ENCODE results near the gene IL3RA. TPM values are rescaled to one million over a fixed set of nuclear protein-coding genes. Genes with fewer than 3 reads are reported as not detected.

IL3RA gene
- total RNA-seq, 1 donor from 2014 or later: not detected

DNA sequence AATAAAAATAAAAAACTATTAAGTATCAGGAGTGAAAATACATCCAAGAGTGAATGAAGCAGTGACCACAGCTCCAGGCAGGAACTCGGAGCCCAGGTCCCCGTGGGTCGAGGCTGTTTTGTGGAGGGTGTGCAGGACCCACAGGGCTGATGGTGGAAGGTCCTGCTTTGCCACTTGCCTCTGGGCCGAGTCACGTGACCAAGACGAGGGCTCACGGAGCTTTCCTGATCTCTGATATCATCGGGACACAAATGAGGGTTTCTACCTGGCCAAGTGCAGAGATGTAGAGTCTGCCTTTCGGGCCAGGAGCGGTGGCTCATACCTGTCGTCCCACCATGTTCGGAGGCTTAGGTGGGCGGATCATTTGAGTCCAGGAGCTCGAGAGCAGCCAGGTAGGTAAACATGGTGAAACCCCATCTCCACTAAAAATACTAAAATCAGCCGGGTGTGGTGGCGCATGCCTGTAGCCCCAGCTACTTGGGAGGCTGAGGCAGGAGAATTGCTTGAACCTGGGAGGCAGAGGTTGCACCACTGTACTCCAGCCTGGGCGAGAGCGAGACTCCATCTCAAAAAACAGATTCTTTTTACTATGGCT, 48.2 kb downstream of the IL3RA start:
- no peak for DNase-seq (ENCODE audit: low read depth)

DNA sequence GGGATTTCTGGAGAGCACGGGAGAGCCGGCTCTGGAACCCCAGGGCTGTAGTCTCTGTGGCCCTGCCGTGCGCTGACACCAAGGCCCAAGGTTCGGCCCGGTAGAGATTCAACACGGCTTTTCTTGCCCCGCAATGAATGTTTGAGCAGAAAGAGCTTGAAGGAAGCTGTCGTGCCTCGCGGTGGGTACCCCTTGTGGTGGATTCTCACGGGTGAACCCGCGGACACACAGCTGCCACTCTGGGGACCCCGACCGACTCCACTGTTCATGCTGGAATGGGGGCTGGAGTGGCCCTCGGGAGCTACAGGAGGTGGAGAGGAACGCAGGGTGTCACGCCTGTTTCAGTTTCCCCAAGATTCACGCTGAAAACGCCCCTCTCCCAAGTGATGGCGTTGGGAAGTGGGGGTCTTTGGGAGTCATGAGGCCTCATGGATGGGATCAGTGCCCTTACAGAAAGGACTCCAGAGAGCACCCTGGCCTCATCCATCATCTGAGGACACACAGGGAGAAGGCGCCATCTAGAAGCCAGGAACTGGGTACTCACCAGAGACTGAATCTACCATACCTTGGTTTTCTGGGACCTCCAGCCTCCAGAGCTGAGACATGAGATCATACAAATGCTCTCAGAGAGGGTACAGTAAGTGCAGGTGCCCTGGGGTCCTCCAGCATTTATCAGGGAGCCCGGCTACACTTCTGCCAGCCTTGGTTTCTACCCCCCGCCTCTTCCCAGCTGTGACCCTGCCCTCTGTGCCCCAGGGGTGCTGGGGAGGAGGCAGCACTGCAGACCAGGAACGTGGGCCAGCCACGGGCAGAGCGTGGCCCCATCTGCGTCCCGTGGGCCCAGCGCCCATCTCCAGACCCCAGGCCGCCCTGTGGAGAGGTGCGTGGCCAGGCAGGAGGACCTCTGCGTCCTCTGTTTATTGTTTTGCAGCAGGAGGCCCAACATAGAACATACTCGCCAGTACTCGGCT, 49.0 kb downstream of the IL3RA start:
- no peak for DNase-seq (ENCODE audit: low read depth)

DNA sequence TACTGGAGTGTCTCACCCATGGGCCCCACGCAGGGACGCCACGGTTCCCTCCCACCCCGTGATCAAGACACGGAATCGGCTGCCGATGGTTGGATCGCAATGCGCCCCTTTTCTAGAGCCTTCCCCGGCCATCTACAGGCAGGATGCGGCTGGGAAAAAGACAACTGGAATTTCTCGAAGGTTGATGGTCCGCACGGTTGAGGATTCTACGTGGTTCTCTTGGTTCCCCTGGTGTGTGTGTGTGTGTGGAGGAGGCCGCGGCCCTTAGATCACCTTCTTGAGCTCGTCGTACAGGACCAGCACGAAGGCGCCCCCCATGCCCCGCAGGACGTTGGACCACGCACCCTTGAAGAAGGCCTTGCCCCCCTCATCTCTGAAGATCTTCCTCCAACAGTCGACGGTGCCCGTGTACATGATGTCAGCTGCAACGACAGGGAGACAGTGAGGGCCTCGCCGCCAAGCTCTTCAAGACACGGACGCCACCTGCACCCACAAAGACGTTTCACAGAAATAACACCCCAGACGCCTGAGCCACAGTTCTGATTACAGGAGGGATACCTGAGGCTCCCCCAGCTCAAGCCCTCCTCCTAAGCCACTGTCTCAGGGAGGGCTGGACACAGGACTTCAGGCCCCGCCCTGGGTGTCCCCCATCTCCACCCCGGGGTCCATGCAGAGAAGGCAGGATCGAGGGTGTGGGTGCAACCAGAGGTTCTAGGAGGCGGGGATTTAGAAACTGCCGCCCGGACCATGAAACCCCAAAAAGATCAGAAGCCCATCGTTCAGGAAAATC, 49.9 kb downstream of the IL3RA start:
- no peak for DNase-seq (ENCODE audit: low read depth)

DNA sequence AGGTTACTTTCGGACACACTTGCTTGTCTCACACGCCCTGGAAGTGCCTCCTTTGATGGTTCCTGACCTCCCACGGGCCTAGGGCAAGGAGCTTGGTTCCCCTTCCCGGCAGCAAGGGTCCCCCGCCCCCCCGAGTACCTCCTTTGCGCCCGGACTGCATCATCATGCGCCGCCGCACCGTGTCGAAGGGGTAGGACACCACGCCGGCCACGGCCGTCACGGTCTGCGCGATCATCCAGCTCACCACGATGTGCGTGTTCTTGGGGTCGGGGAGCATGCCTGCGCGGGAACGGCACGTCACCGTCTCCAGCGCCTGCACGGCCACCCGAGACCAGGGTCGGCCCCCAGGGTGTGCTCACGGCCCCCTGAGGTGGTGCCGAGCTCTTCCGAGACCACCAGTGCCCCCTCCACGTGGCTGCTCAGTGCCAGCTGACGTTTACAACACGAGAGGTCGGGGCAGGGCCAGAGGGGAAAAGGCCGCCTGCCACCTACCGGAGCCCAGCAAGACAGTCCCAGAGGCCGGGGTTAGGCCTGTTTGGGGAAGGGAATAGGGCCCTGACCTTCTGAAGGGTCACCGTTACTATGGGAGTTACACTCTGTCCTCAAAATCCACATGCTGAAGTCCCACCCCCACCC, 50.7 kb downstream of the IL3RA start:
- no peak for DNase-seq (ENCODE audit: low read depth)

DNA sequence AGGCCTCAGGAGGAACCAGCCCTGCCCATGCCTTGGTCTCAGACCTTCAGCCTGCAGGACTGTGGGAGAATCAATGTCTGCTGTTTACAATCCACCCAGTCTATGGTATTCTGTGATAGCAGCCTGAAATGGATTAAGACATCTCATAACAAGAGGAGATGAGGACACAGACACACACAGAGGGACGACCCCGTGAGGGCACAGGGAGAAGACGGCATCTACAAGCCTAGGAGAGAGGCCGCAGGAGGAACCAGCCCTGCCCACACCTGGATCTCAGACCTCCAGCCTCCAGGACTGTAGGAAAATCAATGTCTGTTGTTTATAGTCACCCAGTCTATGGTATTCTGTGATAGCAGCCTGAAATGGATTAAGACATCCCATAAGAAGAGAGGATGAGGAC, 52.1 kb downstream of the IL3RA start:
- no peak for DNase-seq (ENCODE audit: low read depth)

DNA sequence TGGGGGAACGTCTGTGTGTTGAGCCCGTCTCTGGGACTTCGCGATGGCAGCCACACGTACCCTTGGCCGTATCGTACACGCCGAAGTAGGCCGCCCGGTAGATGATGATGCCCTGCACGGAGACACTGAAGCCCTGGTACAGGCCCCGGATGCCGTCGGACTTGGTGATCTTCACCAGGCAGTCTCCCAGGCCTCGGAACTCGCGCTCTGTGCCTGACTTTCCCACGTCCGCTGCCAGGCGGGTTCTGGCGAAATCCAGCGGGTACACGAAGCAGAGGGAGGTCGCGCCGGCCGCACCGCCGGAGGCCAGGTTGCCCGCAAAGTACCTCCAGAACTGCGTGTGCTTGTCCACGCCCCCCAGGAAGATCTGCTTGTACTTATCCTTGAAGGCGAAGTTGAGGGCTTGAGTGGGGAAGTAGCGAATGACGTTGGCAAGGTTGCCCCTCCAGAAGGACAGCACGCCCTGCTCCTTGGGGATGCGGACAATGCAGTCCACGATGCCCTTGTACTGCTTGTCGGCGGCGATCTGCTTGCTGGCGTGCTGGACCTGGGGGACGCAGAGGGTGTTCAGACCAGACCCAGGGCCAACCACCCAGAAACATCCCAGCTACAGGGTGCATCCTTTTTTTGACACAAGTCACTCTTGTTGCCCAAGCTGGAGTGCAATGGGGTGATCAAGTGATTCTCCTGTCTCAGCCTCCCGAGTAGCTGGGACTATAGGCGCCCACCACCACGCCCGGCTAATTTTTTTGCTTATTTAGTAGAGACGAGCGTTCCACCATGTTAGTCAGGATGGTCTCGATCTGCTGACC, 52.8 kb downstream of the IL3RA start:
- no peak for DNase-seq (ENCODE audit: low read depth)

DNA sequence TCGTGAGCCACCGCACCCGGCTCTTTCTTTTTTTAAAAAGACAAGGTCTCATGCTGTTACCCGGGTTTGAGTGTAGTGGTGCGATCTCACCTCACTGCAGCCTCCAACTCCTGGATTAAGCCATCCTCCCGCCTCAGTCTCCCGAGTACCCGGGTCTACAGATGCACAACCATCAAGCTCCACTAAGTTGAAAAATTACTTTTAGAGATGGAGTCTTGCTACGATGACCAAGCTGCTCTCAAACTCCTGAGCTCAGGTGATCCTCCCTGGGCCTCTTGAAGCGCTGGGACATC, 53.4 kb downstream of the IL3RA start:
- DNase-seq (ENCODE audit: low read depth): no peak

DNA sequence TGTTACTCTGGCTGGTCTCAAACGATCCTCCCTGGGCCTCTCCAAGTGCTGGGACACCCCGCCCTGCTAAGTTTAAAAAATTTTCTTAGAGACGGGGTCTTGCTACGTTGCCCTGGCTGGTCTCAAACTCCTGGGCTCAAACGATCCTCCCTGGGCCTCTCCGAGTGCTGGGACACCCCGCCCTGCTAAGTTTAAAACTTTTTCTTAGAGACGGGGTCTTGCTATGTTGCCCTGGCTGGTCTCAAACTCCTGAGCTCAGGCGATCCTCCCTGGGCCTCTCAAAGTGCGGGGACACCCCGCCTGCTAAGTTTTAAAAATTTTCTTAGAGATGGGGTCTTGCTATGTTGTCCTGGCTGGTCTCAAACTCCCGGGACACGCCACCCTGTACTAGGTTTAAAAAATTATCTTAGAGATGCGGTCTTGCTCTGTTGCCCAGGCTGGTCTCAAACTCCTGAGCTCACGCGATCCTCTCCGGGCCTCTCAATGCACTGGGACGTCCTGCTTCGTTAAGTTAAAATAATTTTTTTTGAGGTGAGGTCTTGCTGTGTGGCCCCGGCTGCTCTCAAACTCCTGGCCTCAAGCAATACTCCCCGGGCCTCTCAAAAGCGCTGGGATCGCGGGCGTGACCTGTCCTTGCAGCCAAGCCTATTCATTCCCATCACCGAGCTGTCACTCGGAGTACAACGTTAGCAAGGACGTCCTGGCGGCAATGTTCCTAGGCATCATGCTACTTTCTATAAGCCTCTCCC, 54.2 kb downstream of the IL3RA start:
- DNase-seq (ENCODE audit: low read depth): no peak

DNA sequence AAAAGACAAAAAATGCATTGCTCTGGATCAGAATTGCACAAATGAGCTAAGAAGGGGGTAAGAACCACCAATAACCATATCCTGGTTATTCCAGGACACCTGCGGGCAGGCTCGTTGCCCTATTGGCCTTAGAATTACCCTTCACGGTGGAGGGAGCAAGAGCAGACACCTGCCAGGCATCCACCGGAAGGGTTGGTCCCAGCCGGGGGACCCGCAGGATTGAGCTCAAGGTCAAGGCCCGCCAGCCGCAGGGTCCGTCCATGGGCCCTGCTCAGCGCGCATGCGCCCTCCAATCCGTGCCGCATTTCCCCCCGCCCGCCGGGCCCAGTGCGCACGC, 54.8 kb downstream of the IL3RA start:
- peak; percentile 88 for DNase-seq (ENCODE audit: low read depth)

DNA sequence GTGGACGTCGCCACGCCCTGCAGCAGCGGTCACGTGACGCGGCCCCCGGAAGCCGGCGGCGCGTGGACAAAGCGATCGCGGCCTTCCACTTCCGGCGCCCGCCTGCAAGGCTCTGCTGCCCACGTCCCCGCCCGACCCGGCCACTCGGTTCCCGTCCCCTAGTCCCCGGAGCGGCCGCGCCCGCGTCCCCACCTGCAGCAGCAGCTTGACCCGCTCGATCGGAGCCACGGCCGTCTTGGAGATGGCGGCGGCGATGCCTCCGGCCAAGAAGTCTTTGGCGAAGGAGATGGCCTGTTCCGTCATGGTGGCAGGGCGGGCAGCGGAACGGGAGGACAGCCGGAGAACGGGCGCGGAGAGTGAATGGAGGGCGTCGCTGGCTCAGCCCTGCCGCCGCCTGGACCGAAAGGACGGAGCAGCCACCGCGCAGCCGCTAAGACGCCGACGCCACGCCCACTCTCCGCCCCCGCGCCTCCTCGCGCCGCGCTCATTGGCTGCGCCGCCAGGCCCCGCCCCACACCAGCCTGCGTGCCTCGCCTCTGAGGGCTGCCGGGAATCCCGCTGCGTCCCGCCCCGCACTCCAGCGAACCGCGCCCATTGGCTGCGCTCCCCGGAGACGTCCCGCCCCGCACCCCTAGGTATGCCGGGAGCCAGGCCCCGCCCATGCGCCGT, 55.3 kb downstream of the IL3RA start, which contains the start of gene SLC25A6:
Gene SLC25A6 (minus strand): TSS at position 407 of the 669 bp plus-strand sequence. CDS start 104 bp downstream, at position 303.
- DNase-seq (ENCODE audit: low read depth): peak; percentile 98

DNA sequence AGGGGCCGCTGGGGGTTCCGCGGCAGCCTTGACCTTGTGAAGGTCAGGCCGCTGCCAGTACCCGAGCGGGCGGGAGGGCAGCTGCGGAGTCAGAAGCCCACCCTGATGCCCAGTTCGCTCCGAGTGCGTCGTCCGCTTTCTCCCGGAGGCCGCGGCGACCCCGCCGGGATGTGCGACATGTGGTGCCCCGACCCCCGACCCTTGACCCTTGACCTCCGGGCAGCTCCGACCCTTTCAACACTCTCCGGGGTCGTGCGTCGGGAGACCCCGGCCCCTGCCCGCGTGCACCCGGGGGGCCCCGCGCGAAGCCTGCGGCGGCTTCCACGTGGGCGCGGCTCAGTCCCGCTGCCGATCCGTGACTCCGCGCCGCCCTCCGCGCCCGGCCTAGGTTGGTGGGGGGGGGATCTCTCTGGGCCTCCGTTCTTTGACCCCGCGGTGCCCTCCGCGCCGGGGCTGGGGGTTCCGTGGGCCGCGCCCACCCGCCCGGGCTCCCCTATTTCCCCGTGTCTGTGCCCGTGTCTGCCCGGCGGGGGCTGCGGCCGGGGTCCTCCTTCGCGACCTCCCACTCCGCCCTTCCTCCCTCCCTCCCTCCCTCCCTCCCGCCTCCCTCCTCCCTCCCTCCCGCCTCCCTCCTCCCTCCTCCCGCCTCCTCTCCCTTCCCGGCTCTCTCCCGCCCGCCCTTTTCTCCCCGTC, 55.9 kb downstream of the IL3RA start:
- DNase-seq (ENCODE audit: low read depth): peak; percentile 73

DNA sequence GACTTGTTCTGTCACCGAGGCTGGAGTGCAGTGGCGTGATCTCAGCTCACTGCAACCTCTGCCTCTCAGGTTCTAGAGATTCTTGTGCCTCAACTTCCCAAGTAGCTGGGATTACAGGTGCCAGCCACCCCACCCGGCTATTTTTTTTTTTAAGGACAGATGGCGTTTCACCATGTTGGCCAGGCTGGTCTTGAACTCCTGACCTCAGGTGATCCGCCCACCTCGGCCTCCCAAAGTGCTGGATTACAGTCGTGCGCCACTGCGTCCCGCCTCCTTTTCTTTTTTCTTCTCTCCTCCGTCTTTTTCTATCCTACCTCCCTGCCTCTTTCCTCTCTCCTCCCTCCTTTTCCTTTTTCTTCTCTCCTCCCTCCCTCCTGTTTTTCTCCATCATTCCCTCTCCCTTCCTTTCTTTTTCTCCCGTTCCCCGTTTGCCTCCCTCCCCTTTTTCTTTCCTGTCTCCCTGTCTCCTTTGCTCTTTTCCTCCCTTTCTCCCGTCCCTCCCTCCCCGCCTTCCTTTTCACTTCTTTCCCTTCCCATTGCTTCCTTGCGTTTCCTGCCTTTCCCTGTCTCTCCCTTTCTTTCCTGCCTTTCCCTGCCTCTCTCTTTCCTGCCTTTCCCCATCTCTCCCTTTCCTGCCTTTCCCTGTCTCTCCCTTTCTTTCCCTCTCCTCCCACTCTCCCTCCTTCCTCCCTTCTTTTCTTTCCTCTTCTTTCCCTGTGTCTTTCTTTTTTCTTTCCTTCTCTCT, 57.5 kb downstream of the IL3RA start:
- no peak for DNase-seq (ENCODE audit: low read depth)

DNA sequence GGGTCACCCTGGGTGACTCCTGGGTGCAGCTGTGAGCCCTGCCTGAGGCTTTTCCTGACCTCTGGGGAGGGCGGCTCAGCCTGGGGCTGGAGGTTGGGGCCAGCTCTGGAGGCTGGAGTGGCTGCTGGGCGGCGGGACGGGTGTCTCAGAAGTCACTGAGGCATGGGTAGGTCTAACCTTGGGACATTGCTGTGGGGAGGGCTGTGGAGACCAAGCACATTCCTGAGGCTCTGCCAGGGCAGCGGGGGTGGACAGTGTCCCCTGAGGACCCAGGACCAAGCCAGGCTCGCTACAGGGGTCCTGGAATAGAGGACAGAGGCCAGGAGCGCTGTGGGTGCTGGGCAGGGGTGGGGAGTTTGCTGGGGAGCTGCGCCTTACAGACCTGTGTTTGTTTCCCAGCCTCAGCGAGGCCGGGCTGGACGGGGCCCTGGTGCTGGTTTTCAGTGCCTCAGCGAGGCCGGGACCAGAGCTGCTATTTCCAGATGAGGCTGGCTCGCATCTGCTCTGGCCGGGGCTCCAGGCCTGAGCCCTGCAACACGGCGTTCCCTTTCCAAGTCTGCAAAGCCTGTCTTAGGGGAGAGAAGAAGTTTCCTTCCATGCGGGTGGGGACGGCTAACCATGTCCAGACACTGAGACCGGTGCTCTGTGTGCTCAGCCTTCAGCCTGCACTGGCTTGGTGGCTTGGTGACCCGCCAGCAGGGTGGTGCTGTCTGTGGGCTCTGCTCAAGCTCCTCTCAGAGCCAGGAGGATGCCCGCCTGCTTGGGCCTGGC, 58.3 kb downstream of the IL3RA start:
- peak; percentile 87 for DNase-seq (ENCODE audit: low read depth)

DNA sequence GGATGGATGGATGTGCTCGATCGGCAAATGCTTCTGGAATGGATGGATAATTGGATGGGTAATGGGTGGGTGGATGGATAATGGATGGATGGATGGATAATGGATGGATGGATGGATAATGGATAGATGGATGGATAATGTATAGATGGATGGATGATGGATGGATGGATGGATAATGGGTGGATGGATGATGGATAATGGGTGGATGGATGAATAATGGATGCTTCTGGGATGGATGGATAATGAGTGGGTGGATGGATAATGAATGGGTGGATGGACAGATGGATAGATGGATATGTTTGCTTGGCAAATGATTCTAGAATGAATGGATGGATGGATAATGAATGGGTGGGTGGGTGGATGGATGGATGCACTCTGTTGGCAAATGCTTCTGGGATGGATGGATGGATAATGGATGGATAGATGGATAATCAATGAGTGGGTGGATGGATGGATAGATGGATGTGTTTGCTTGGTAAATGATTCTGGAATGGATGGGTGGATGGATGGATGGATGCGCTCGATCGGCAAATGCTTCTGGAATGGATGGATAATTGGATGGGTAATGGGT, 59.1 kb downstream of the IL3RA start:
- DNase-seq (ENCODE audit: low read depth): no peak

DNA sequence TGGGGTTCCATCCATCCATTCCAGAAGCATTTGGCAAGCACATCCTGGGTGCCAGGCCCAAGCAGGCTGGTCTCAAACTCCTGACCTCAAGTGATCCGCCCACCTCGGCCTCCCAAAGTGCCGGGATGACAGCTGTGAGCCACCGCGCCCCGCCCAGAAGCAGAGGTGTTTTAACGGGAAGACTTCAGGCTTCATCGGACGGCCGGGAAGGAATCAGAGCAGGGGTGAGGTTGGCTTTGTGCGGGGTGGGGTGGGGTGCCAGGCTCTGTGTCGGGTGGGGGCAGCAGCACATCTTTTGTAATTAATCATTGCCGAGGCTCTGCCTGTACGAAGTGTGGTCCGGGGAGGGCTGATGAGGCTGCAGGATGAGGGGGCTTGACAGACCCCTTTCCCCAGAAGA, 60.4 kb downstream of the IL3RA start:
- no peak for DNase-seq (ENCODE audit: low read depth)

DNA sequence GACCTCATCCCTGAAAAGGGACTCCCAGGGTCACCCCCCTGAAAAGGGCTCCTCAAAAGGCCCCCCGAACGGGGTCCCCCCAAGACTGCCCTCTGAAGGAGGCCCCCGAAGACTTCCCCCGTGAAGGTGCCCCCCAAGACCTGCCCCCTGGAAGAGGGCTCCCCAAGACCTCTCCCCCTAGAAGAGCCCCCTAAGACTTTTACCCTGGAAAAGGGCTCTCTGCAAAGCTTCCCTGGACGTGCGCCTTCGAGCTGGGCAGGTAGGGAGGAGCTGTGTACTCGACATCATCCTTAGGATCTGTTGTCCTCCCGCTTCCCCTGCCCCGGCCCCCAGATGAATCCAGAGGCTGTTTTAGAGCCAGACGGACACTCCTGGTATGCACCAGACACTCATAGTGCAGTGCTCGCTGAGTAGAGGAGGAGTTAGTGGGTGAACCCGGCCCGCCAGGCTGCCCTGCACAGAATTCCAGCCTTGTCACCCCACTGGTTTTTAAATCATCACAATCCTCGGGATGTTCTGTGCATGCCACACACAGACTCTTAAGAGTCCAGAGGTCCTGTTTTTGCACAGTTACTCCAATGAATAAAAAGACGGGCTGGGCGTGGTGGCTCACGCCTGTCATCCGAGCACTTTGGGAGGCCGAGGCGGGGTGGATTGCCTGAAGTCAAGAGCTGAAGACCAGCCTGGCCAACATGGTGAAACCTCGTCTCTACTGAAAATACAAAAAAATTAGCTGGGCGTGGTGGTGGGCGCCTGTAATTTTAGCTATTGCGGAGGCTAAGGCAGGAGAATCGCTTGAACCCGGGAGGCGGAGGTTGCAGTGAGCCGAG, 61.1 kb downstream of the IL3RA start:
- no peak for DNase-seq (ENCODE audit: low read depth)
